ENCODE measurements around the gene IRF2.
"Not testable (repeated sequence)": the region's sequence is repeated elsewhere in the genome, so short reads cannot be mapped to it uniquely, and the experiment has no call there.

IRF2 gene

DNA sequence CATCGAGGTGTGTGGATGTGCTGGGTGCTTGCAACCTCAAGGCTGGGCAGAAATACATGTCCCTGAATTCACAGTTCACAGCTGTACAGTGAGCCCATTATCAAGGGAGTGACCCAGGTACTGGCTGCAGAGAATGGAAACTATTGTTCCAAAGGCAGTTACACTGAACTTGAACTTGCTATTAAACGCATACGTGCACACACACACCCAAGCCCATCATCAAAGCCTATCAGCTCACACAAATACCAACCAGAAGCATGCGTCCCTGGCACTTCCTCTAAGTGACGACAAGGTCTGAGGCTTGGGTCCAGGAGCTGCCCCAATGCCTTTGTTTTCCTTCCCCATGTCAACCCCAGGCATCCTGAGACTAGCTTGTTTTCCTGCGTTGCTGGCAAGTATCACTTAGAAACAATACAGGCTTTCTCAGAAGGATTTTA is 88.6 kb downstream of the IRF2 start:
- no peak for DNase-seq

DNA sequence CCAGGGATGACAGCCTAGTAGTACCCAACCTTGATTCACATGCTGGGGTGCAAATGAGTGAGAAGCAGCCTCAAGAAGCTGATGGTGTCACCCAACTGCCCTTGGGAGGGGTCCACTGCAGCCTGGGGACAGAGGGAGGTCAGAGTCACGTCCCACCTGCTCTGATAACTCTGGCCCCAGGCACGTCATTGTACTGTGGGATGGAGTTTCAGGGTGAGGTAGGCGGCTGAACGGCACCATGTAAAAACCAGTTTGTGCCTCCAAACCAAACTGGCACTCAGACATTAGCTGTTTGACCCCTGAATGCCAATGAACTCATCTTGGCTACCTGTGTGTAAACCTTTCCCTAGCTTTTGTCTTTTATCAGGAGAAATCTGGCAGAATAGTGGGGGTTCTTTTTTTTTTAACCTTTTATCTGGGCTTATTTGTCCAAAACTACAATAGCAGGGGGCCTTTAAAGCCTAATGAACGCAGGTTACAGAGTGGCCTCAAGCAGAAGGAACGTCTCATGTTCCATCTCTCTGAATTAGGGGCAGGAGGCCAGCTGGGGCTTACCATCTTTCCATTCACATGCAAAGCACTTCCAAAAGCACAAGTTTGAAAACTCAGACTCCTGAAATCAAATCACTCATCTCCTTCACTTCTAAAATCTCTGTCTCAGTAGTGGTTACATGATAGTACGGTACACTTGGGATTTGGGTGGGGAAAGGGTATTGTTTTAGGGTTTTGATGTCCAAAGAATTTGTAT is 89.4 kb downstream of the IRF2 start:
- peak; percentile 65 for DNase-seq

DNA sequence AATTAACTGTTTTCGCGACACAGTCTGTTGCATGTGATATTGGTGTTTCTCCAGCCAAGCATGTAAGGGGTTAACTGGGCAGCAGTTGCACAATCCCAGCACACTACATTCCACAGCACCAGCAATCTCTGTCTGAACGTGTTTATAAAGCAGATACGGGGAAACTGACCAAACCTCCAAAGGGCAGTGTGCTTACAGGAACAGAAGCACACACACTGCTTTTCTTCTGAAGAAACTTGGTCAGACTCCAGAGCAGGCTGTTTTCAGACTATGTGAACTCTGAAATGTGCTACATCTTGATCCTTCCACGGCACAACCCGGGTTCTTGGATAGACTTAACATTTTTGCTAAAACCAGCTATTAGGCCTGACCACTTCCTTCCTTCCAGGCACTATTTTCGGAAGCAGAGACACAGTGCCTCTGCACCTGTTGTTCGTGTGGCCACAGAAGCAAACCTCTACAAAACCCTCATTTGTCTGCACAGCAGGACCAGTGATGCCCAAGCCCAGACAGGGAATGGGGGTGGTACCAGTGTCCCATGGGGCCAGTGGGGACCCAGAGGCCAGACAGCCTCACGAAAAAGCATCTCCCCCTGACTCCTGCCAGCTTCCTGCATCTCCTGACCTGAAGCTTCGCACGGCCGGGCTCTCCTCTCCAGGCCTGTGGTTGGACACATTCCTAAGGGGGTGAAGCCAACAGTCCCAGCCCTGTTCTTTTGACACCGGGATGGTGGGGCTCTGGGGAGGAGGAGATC is 90.1 kb downstream of the IRF2 start:
- DNase-seq = no peak

DNA sequence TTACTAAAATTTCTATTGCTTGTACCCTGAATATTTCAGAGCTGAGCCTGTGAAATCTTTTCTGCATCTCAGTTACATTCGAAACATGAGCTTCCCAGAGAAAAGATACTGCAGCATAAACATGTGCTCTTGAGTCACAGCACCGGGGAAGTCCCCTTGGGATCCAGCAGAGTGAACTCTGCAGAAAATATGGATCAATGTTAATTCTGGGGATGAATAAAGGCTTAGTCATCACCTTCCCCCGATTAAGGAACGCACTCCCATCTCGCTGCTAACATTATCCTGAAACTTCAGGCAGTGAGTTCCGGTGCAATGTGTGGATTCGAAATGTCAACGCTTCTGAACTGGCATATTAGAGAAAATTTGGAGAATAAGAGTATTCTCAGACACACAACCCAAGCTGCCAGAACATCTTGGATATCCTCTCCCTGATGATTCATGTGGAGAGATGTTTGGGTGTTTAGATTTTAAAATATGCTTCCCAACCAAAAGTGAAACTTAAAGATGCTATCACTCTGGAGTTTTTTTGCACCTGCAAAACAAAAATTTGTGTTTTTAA is 90.8 kb downstream of the IRF2 start:
- no peak for DNase-seq

DNA sequence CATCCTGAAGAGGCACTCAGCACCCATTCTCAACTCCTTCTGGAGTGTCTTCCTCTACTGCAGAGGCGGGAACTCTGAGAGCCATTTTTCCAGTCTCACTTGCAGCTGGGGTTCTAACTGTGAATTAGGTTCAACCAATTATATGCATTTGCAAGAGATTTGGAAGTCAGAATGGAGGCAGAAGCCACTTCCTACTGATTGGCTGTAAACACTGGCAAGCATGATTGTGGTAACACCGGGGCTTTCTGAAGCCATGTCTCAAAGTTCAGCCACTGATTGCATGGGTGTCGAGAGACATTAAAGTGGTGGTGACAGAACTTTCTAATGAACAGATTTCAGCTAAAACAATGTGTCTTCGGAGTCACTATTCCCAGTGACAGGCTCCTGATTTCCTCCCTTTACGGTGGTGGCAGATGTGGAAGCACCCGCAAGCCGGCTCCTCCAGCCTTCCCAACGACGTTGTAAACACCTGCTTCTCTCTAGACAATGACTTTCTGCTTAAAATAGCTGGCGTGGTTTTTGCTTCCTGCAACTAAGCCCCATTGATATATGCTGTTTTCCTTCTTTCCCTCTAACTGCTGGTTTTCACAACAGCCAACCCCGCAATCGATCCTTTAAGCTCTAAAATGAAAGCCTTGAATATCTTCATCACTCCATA is 92.0 kb downstream of the IRF2 start:
- DNase-seq = no peak

DNA sequence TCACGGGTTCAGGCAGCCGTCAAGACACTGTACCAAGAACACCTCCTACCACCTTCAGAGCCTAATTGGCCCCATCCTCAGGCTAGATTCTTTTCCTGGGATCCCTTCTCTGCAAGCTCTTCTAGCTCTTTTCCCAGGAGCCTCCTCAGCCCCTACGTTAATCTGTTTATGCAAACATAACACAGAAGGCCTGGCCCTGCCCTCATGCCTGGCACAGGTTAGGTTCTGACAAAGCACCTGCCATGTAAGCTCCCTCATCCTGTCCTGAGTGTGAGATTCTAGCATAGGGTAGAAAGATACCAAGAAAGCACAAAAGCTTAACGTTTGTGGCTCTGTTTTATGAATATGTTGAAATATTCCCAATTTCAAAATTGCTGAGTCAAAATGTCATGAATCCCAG is 93.6 kb downstream of the IRF2 start:
- DNase-seq = no peak

DNA sequence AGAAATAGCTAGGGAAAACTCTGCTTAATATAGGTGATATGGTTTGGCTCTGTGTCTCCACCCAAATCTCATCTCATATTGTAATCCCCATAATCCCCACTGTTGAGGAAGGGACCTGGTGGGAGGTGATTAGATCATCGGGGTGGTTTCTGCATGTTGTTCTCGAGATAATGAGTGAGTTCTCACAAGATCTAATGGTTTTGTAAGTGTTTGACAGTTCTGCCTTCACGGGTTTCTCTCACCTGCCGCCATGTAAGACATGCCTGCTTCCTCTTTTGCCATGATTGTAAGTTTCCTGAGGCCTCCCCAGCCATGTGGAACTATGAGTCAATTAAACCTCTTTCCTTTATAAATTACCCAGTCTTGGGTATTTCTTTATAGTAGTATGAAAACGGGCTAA is 94.1 kb downstream of the IRF2 start:
- not testable (repeated sequence) for DNase-seq

DNA sequence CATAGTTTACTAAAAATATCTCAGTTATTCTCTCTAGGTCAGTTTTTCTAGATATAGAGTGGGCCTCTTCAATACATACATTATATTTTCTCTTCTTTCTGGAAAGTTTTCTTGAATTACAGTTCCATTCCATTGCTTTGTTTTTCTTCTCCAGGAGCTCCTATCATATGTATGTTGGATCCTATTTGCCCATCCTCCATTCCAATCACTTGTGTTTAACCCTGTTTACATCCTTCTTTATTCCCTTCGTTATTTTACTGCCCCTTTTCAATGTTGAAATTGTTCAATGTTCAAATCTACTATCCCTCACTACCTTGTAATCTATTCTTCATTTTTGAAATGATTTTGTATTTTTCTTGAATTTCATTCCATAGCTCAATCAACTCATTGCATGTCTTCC is 97.4 kb downstream of the IRF2 start:
- no peak for DNase-seq

DNA sequence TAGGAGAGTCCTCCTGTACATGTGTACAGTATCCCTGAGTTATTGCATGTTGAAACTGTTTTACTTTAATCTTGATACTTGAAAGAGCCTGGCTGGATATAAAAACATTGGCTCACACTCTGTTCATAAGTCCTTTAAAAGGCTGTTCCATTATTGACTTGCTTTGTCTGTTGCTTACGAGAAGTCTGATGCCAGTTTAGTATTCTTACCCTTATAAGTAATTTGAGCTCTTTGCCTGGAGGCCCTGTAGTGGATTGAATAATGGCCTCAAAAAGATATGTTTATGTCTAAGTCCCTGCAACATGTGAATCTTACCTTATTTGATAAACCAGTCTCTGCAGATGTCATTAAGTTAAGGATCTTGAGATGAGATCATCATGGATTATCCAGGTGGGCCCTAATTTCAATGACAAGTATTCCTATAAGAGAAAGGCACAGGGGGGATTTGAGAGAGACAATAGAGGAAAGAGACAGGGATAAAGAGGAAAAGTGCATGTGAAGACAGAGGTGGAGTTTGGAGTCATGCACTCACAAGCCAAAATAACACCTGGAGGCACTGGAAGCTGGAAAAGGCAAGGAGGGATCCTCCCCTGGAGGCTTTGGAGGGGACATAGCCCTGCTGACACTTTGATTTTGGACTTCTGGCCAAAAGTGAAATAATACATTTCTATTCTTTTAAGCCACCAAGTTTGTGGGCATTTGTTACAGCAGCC is 98.1 kb downstream of the IRF2 start:
- DNase-seq = no peak

DNA sequence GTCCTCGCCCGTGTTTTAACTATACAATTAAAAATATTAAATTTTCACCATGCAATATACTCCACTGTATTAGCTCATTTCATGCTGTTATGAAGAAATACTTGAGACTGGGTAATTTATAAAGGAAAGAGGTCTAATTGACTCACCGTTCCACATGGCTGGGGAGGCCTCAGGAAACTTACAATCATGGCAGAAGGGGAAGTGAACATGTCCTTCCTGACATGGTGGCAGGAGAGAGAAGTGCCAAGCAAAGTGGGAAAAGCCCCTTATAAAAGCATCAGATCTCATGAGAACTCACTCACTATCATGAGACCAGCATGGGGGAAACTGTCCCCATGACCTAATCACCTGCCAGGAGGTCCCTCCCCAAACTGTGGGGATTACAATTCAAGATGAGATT is 98.7 kb downstream of the IRF2 start:
- DNase-seq = not testable (repeated sequence)

DNA sequence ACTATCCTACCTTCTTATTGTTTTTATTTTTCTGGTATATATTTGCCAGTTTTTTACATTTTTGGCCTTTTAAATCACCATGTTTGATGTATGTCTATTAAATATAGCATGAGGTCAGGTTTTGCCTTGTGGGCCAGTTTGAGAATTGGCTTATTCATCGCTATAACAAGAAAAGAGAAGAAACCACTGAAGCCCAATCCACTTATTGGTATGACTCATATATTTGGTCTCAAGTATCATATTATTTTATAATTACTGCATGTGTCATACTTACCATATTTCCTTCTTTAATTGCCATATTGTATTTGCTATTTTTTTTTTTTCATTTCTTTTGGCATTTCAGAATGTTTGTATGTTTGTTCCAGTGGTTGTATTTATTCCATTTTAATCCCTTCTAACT is 99.3 kb downstream of the IRF2 start:
- no peak for DNase-seq

DNA sequence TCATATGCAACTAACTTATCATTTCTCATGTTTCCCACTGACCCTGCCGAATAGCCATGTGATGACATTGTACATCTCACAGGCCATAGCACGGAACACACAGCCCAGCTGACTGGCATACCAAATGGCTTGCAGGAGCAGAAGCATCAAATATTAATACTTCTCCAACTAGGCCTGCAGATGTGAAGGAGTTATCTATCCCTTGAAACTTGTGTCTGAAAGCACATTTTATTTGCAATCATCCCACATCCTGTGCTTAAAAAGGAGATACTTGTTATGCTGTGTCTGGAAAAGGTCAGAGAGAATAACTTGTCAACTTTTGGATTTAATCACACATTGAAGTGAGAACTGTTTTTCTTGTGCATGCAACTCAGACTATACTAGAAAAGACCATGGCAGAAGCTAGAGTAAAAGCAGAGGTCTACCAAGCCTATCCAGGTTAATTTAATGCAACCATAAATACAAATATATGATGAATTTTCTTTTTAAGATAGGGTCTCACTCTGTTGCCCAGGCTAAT is 100.4 kb downstream of the IRF2 start:
- no peak for DNase-seq

DNA sequence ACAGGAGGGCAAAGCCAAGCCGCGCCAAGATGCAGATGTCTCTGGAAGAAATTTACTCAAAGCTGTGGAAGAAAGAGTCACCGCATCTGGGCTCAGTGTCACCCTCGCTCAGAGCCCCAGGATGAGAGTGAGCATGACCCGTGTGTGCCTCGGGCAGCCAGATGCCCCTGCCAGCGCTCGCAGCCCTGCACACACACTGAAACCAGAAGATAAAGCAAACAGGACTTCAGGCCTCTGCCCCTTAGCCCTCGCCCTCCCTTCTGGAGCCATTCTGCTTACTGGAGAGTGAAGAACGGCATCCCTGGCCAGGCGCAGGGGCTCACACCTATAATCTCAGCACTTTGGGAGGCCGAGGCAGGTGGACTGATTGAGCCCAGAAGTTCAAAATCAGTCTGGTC is 103.0 kb downstream of the IRF2 start:
- DNase-seq = no peak

DNA sequence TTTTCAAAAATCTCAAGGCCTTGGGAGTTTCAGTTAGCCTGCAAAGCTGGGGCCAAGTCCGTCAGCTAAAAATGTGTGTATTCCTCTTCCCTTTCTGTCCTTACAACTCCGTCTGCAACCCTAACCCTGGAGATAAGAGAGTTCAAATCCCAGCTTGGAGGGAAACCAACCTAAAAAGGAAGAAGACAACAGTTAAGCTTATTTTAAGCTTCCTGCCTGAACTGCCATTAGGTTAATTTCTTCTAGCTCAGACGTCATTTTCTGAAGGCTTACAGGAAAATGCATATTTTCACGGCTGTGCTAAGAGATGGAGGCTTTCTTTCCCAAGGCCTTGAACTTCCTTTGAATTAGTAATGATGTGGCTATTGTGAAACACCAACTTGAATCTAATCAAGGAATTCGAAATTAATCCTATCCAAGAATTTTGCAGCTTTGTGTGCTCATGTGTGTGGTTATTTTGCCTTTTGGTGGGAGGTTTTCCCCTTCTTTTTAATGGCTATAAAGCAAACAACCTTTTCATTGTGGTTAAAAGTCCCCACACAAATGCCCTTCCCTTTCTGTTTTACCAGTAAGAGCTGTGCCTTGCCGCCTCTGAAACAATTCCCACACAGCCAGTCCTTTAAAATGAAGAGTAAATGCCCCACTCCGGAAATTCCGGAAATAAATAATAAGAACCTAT is 103.5 kb downstream of the IRF2 start:
- no peak for DNase-seq

DNA sequence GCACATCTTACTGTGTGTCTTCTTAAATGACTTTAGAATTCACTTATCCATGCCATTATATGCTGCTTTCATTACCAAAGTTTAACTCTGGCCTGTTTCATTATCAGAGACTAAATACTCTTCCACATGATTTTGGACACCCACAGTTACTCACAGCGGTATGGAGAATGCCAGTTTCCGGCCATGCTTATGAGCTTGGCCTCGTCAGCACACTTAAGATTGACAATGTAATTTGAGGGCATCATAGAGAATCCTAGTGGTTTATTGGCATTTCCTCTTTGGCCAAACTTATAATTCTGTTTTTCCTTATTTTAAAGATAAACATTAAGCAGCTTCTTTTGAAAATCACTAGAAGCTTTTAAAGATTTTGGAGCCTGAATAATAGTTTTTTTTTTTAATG is 104.5 kb downstream of the IRF2 start:
- DNase-seq = no peak

DNA sequence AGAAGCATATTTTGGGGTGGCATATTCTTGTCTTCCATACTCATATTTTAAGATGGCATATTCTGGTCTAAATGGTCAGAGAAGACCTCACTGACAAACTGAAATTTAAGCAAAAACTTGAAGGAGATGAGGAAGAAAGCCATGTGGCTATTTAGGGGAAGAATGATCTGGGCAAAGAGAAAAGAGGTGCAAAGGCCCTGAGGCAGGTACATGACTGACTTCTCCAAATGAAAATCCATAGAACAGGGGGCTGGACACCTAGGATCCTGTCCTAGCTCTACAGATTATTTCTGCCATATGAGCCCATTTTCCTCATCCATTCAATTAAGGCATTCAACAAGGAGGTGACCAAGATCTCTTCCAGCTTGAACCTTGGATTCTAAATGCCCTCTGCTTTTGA is 105.6 kb downstream of the IRF2 start:
- DNase-seq = no peak

DNA sequence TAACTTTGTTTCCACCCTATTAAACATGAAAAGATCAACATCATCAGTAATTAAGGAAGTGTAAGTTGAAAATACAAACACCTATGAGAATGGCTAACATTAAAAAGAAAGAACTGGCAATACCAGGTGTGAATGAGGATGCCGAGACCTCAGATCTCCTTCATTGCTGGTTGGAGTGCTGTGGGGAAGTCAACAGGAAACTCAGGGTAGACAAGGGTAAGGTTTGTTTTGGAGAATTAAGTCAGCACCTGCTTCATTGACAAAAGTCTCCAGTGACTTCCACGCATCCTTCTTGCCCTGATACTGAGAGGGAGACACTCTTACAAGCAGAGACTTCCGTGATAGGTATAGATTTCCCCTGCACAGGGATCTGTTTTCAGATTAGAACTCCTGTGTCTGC is 106.1 kb downstream of the IRF2 start:
- DNase-seq = no peak

DNA sequence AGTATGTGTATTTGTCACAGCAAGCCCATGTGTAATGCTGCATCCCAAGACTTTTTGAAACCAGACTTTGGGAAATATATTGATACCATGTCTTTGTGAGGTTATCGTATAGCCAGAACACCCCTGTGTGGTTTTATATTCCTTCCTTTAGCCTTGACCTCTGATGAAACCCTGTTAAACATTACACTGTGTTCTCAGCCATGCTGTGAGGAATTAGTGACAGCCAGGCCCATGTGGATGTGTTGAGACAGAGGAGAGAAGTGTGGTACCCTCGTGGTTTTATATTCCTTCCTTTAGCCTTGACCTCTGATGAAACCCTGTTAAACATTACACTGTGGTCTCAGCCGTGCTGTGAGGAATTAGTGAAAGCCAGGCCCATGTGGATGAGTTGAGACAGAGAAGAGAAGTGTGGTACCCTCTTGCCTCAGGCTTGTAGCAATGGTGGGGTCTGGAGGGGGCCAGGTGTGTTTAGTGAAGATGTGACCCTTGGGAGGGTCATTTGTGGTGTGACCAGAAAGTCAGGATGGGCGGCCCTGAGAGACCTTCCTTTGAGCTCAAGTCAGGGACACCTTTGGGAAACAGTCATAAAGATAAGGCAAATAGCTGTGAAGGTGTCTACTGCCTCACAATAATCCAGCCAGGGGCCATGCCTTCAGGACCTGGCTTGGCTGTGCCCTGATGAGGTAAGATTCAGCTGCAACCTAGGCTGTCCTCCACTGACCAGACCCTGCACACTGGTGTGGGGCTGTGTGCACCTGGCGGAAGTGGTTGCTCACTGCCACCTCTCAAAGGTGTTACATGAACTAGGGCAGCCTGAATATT is 110.0 kb downstream of the IRF2 start:
- DNase-seq = no peak

DNA sequence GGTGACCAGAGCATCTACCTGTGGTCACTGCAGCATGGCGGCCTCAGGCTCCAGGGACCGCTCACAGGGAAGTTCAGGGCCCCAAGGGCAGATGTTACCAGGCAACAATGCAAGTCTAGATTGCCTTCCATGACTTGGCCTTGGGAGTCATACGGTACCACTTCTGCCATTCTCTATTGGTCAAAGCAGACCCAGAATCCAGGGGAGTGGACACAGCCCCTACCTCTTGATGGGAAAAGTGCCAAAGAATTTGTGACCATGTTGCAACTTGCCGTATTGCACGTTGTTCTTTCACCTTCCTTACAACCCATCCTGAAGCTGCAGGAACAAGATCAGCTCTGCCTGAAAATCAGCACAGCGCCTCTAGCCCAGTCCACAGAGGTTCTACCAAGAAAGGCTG is 111.1 kb downstream of the IRF2 start:
- no peak for DNase-seq

DNA sequence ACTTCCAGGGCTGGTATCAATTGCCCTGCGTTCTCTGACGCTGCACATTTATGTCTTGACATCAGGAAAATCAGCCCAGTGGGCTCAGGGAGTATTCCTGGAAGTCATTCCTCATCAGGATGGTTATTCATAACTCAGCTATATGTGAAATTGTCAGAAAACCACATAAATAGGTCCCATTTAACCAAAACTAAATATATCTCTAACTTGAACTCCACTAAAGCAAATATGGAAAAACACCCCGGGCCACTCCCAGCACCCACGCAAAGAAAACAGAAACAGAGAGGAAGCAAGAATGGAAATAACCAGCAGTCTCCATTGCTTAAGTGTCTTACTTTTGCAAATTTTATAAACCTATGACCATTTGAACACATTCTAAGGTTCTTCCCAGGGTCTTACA is 112.0 kb downstream of the IRF2 start:
- no peak for DNase-seq

DNA sequence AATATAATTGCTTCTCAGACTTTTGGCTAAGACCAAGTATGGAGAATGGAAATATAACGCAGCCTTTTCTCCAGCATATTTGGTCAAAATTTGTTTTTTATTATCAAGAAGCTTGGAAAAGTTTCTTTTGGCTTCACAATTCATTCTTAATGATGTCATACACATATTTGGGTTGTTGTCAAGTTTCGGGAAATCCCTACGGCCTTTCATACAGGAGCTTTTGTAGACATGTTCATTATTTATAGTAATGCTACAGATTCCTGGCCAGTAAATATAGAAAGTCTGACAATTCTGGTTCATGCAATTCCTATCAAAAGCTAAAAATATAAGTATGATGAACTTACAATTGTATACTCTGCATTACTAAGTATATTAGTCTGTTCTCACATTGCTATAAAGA is 112.9 kb downstream of the IRF2 start:
- no peak for DNase-seq
